HFF-Myc (cell line): Measurements from ENCODE around the gene COX8A.

ENCODE experiments used
- DNase-seq: peaks from one replicate; pipeline ENCODE4 v3.0.0-alpha.2; 2011; ENCODE audit warnings: low read depth; ENCODE audit errors: extremely low read depth
- H3K4me3 ChIP-seq: replicated peaks from 2 replicates; pipeline ENCODE4 v1.5.1; 2011; ENCODE audit warnings: low read depth, mild to moderate bottlenecking, control low read depth, low read length
- CTCF ChIP-seq: IDR thresholded peaks from 2 replicates; pipeline ENCODE4 v1.5.1; 2012; ENCODE audit warnings: mild to moderate bottlenecking, low read depth, low read length, control low read depth; ENCODE audit errors: missing control alignments

COX8A gene

GRCh38 chr11:64019106-64020037, 45.0 kb downstream of the COX8A start:
- no peak for TF ChIP-seq CTCF
- no peak for DNase-seq
- no peak overlapping the region for H3K4me3 ChIP-seq

GRCh38 chr11:64020976-64021756, 46.7 kb downstream of the COX8A start:
- H3K4me3 ChIP-seq: no peak overlapping the region
- DNase-seq: no peak
- no peak for TF ChIP-seq CTCF

GRCh38 chr11:64021757-64022093, 47.3 kb downstream of the COX8A start:
- no peak overlapping the region for H3K4me3 ChIP-seq
- no peak for DNase-seq
- no peak for TF ChIP-seq CTCF

GRCh38 chr11:64022125-64022784, 47.8 kb downstream of the COX8A start:
- TF ChIP-seq CTCF: no peak
- no peak overlapping the region for H3K4me3 ChIP-seq
- no peak for DNase-seq

- DNase-seq: no peak
- no peak for TF ChIP-seq CTCF
Observed at GRCh38 chr11:64023712-64024710, 49.6 kb downstream of the COX8A start.

GRCh38 chr11:64025205-64025604, 50.8 kb downstream of the COX8A start:
- H3K4me3 ChIP-seq: no peak overlapping the region
- DNase-seq: no peak
- TF ChIP-seq CTCF: no peak

More at GRCh38 chr11:64023712-64024710, 49.6 kb downstream of the COX8A start:
- H3K4me3 ChIP-seq: no peak overlapping the region
